GM10248 (cell line): ENCODE data around the gene CFD.

Experiments
- CTCF ChIA-PET: fragments of 300-600 bp; sonication (Branson Sonifier 250); formaldehyde crosslinking; extraction: SDS; loops from one replicate; lab custom pipeline; 2021; ENCODE audit warnings: antibody characterized with exemption; lab: Yijun Ruan, JAX
- POLR2A ChIA-PET: fragments of 350-650 bp; sonication (Branson Sonifier 250); formaldehyde crosslinking; extraction: SDS; loops from one replicate; lab custom pipeline; 2020; ENCODE audit warnings: antibody characterized with exemption; lab: Yijun Ruan, JAX
- DNase-seq: peaks from one replicate; pipeline ENCODE4 v3.0.0; 2012; ENCODE audit errors: extremely low spot score
- TF ChIP-seq, protein P1 (sequence below): IDR thresholded peaks from 2 replicates; pipeline ENCODE4 v1.5.1; 2012; ENCODE audit warnings: mild to moderate bottlenecking, low read depth; ENCODE audit errors: extremely low read depth, missing control alignments, control extremely low read depth

Gene CFD

GRCh38 chr19:867301-867793 is 7.9 kb downstream of the CFD start:
- TF ChIP-seq, protein P1, sequence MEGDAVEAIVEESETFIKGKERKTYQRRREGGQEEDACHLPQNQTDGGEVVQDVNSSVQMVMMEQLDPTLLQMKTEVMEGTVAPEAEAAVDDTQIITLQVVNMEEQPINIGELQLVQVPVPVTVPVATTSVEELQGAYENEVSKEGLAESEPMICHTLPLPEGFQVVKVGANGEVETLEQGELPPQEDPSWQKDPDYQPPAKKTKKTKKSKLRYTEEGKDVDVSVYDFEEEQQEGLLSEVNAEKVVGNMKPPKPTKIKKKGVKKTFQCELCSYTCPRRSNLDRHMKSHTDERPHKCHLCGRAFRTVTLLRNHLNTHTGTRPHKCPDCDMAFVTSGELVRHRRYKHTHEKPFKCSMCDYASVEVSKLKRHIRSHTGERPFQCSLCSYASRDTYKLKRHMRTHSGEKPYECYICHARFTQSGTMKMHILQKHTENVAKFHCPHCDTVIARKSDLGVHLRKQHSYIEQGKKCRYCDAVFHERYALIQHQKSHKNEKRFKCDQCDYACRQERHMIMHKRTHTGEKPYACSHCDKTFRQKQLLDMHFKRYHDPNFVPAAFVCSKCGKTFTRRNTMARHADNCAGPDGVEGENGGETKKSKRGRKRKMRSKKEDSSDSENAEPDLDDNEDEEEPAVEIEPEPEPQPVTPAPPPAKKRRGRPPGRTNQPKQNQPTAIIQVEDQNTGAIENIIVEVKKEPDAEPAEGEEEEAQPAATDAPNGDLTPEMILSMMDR, result no peak
- ChIA-PET CTCF (no interaction called here), POLR2A (no interaction called here)
- DNase-seq, result no peak

- TF ChIP-seq, protein P1, result no peak
- ChIA-PET POLR2A (no interaction called here), CTCF (no interaction called here)
- DNase-seq, result no peak
Observed at GRCh38 chr19:867855-868457, 8.5 kb downstream of the CFD start.

DNA sequence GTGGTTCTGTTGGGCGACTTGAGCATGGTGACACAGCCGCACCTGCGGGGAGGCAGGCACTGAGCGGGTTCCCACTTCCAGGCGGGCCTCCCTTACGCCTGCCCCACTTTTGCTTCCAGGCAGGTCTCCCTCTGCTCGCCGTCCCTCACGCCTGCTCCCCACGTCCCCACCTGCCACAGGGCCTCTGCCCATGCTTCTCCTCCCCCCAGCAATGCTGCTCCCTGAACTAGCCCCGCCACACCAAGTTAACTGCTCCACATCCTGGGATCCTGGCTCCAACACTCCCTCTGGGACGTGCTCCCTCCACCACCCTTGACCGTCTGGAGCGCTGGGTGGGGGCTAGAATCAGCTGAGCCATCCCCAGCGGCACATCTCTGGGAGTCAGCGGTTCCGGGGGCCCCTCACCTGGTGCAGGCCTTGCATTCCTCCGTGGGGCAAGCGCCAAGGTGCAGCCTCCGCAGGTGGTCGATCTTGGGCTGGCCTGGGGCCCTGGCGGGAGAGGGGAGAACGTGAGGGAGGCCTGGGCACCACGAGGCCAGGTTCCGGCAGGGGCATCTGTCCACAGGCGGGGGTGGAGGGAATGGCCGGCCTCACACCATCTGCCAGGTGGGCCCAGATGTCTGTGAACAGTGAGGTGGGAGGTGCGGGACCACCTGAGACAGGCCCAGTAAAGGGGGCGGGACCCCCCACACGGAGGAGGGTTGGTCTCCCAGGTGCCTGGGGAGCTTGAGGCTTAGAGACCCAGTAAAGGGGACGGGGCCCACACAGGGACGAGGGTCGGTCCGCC is 9.2 kb downstream of the CFD start:
- TF ChIP-seq, protein P1, result no peak
- DNase-seq, result no peak
- ChIA-PET CTCF (interaction anchor here (1.1 kb wide), 1 partner anchor 10 kb away, joined by 4 read pairs; no protein-coding TSS in a partner anchor), POLR2A (interaction anchor here (0.5 kb wide), 1 partner anchor 47 kb away, joined by 4 read pairs; no protein-coding TSS in a partner anchor)

- ChIA-PET POLR2A (interaction anchor here (0.5 kb wide), 1 partner anchor 46 kb away, joined by 4 read pairs; no protein-coding TSS in a partner anchor), CTCF (interaction anchor here (1.1 kb wide), 1 partner anchor 9 kb away, joined by 4 read pairs; no protein-coding TSS in a partner anchor)
- DNase-seq, result no peak
- TF ChIP-seq, protein P1, result no peak
Observed at GRCh38 chr19:869245-870177, 10.0 kb downstream of the CFD start.

- no peak for DNase-seq
- TF ChIP-seq, protein P1, result no peak
- ChIA-PET POLR2A (no interaction called here), CTCF (no interaction called here)
Observed at GRCh38 chr19:870314-870713, 10.8 kb downstream of the CFD start.
